SW 1271 (cell line): ENCODE data around the gene C19orf12.
A peak's percentile ranks its signal among the peaks of the same experiment; 100 is the strongest.
"Not testable (repeated sequence)": the region's sequence is repeated elsewhere in the genome, so short reads cannot be mapped to it uniquely, and the experiment has no call there.

Experiments
- DNase-seq, 2 experiments: peaks; one replicate each; lab custom pipeline; 2025; lab: John Stamatoyannopoulos, UW

Gene C19orf12

DNA sequence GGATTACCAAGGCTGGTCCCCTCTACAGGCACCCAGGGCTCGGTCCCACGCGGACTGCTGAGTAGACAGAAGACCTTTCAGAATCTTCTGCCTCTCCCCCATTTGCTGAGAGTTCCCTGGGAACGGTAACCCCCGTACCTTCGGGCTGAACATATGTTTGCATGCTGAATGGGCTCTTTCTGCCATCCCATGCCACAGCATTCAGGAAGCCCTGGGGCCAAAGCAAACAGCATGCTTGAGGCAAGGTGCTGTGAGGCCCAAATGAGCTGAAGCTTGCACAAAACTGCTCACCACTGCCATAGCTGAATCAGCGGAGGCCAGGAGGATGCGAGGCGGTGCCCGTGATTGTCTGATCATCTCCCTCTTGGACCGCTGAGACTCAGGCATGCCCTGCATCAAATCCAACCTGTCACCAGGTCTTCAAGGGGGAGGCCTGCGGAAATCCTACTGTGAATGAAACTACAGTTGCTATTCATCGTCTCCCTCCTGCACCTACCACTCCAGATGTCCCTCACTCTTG is 16.3 kb upstream of the C19orf12 start:
- no peak for DNase-seq

DNA sequence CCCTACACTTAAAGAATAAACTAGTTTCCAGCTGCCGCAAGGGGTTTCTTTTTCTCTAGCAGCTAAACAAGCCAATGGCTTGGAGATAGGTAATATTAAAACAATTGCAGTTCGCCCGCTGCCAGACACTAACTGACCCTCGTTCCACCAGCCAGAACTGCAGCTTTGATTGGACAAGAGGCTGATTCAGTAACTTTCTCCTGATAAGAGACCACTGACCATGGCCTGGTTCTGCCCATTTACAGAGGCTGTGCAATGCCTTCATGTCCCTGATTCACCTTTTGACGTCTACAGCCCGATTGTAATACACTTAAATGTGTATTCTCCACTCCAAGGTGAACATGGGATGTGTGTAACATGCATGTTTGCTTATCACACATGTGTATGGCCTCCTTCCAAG is 12.8 kb upstream of the C19orf12 start:
- no peak for DNase-seq

DNA sequence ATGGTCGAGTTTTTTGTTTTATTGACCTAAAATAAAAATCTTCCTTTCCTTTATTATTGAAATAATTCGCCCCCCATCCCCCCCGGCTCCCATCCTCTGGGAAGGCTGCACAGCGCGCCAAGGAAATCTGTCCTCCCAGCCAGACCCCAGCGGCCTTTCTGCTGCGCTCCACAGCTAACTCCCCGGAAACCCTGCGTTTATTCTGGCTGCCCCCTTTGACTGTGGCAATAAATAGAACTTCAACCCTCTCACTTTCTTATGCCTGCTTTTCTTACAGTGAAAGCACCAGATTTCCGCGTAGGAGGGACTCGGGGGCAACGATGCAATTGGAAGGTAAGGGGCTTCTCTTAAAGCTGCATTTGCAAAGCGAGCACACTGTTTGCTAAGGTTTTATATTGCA is 9.7 kb upstream of the C19orf12 start:
- no peak for DNase-seq

DNA sequence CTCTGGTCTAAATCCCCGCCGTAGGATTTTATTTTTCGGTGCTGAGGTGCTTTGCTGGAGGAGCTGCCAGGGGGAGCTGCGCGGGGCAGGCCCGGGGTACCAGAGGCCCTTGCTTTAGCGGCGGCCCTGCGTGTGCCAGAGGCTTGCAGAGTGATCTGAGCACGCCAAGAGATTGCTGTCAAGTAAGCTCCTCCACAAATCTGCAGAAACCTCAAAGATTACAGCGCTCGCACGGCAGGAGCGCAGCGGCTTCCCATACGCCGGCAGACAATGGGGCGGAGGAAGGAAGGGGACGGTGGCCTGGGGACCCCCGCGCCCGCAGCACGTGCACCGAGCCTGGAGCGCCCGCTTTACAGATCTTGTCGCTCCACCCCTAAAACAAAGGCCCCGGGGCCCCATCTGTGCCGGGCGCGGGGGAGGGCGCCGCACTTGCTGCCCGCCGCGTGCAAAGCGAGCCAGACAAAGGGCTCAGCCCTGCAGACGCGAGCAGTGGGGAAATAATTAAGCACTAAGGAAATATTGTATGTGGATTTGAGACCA is 9.1 kb upstream of the C19orf12 start:
- DNase-seq: no peak

DNA sequence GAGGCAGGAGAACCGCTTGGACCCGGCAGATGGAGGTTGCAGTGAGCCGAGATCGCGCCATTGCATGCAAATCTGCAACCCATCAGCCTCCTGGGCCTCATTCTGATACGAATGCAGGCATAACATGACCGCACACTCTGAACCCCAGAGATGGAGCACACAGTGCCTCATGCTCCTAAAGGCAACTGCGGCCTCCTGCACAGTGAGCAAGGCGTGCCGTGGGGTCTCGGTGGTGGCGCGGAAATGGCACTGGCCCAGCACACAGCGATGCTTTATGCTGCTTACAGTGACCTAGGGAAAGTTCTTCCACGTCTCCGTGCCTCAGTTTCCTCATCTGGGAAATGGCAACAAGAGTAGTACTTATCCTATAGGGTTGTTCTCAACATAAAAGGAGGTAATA is 2.0 kb upstream of the C19orf12 start:
- no peak for DNase-seq

DNA sequence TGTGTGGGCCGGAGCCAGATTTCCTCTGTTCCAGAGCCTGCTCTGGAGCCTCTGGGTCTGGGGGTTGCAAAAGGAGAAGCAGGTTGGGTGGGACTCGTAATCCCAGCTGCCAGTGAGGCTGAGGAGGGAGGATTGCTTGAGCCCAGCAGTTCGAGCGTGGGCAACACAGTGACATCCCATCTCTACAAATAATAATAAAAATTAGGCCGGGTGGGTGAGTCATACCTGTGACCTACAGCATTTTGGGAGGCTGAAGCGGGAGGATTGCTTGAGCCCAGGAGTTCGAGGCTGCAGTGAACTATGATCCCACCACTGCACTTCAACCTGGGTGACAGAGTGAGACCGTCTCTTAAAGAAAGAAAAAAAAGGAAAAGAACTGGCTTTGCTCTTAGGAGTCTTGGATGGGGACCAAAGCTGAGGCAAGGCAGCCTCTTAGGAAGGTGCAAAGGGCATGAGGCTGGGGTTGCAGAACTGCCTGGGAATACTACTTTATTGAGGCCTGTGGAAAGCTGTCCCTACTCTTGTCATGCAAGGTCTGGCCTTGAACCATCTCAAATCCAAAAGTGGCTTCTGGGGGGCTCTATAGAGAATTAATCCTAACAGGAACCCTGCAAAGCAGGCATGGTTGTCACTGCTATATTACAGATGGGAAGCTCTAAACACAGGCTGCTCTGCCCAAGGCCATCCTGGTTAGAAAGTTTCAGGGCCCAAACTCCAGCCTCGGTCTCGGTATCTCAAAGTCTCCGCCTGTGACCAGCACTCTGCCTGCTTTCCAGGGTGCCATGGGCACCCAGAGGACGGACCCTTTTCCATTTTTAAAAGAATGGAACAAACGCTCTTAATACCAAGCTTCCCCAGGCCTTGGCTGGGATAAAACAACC is 880 bp upstream of the C19orf12 start:
- DNase-seq: peak in 1 of 2 experiments; percentile 40

DNA sequence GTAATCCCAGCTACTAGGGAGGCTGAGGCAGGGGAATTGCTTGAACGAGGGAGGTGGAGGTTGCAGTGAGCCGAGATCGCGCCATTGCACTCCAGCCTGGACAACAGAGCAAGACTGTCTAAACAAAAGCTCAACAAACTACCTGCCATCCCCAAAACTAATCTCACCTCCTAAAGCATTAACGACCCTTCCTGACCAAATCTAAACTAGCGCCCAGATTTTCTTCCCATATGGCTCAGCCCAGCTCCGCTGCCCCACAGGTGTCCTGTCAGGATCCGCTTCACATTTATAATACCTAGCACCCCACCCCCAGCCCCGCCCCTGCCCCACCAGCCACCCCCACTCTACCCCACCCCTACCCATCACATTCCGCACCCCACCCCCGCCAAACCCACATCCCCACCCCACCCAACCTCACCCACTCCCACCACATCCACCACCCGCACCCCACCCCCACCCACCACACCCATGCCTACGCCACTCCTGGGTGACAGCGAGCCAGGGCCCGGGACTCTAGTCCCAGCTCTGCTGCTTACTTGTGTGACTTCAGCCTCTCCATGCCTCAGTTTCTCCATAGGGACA is 599 bp downstream of the C19orf12 start:
- no peak for DNase-seq

DNA sequence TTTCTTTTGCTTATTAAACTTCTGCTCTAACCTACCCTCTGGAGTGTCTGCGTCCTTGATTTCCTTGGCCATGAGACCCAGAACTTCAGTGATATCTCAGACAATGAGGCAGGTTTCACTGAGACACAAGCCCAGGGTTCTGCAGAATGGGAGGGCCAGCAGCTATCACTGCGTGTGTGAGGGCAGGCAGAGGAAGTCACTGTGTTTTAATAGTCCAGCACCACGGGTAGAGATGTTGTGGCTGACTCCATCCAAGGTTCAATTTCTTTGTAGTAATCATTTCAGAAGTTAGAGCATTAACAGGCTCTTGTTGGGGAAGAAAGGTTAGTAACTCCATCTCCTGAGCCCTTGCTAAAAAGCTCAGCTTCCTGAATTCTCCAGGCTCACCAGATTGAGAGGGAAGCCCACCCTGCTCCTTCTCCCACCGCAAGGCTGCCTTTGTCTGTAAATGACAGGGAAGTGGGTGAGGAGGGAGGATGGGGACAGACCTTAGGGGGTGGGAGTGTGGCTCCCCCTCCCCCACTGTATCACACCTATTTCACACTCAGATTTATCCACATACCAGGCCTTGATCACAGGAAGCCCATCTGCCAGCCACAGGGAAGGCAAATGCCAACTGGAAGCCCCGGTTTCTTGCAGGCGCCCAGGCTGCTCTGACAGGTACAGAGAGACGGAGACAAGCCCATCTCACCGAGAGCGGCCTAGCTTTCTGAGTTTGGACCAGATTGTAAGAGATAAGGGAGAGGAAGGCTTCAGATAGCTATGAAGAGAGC is 2.1 kb downstream of the C19orf12 start:
- no peak for DNase-seq

DNA sequence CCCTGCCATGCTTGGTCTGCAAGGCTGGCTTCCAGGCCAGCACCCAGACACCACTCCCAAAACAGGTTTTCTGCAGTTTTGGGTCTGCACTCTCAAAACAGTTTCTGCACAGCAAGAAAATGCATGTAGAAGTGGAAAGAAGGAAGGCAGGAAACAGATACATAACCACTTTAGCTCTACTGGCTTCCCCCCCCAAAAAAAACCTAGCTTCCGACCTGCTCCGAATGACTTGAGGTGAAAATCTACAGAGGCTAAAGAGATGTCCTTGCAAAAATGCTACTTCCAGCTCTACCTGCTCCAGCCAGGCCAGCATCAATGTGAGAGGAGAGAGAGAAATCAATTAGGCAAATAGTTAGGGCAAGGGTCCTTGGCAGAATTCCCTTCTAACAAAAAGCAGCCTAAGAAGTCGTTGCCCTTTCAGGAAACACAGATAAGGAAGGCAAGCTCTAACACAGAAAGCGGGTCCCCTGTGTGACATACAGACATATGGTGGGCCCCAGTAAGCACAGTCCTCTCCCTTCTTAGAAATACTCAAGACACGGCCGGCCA is 3.4 kb downstream of the C19orf12 start:
- no peak for DNase-seq

DNA sequence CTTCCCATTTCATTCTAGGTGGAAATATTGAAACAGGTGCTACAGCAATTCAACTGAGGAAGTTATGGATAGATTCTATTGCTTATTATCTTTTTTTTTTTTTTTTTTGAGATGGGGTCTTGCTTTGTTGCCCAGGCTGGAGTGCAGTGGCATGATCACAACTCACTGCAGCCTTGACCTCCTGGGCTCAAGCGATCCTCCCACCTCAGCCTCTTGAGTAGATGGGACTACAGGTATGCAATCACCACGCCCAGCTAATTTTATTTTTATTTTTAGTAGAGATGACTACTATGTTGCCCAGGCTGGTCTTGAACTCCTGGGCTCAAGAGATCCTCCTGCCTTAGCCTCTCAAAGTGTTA is 5.6 kb downstream of the C19orf12 start:
- not testable (repeated sequence) for DNase-seq

DNA sequence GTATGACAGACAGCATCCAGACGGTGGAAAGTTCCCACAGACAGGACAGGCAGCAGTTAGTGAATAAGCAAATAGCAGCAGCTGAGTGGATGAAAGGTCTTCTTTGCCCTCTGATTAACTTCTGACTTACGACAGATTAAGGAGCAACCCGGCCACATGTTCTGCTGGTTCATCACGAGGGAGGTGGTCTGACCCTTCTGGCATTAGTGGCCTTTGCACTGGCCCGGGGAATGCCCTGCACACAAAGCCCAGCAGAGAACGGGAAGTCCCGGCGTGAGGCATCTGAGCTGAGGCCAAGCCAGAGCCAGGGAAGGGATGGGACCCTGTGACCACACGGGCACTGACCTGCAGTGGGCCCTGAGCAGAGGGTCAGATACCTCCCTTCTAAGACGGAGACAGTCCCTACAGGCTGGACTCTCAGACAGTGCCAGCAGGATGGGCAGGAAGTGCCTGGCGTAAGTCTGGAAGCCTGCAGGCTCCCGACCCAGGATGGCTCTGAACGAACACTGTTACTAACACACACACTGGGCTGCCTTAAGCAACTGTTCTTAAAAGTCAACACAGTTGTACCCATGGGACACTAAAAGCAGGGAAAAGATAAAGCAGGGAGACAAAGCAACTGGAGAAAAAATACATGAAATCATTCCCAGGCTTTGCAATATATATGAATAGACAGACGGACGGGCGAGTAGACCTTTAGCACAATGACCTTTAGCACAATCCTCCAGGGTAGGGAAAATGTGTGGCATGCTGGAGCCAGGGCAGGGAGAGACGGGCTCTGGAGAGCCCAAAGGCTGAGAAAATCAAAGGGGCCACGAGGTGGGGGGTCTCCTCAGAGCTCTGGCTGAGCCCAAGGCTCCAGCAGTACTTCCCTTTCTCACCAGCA is 6.3 kb downstream of the C19orf12 start:
- DNase-seq: no peak

DNA sequence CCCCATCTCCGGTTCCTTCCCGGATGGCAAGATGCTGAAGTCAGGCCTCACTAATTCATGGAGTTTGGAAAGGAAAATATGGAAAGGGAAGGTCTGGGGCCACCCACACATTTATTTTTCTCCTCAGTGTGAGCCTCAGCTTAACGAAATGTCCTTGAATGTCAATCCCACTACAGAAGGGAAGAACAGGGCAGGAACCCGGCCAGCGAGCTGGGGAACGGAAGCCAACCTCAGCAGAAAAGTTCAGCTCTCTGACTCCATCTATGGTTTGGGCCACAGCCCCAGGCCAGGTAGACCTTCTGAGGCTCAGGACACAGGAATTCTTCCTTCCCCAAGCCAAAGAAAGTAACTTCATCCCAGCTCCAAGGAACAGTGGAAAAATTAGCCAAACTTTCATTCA is 8.4 kb downstream of the C19orf12 start:
- no peak for DNase-seq

DNA sequence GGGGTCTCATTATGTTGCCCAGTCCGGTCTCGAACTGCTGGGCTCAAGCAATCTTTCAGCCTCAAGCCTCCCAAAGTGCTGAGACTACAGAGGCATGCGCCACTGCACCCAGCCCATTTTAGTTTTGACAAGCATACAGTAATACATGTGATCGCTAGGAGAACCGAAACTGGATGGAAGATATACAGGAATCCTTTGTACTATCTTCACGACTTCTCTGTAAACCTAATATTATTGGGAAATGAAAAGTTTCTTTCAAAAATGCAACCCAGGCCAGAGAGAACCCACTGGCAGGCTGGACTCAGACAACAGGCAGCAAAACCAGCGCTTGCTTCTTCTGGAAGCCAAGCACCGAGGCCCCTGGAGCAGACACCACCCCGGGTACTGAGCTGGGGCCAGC is 9.4 kb downstream of the C19orf12 start:
- DNase-seq: no peak

DNA sequence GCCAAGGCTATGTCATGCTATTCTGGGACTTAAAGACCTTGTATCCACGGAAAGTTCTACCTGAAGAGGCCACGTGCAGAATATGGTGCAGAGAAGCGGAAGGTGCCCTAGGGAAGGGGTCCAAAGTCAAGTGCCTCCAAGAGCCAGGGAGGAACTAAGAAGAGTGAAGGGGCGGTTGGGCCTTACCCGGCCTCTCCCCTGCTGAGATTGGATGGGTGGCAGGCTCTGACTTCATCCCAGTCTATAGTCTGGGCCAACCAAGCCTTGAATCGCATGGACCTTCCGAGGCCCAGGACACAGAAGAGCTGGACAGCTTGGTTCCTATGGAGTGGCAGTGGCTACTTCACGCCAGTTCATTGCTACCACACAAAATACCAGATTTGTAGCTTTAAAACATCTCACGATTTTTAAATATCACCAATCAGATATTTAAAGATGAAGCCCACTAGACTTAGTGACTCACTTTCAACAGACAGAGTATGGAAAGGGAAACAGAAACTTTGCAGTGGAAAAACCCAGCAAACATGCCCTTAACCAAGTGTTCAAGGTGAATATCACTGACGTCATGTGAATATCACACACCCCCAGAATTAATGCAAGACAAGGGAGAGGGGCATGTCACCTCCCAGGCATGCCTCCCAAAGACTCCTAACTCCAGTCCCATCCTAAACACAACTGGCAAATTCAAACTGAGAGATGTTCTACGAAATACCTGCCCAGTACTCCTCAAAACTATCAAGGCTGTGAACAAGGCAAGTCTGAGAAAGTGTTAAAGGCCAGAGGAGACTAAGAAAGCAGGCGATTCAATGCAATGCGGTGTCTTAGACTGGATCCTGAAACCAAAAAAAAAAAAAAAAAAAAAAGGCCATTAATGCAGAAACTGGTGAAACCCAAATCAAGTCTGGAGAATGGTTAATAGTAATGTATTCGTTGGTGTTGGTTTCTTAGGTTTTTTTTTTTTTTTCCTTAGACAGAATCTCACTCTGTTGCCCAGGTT is 10.2 kb downstream of the C19orf12 start:
- no peak for DNase-seq

DNA sequence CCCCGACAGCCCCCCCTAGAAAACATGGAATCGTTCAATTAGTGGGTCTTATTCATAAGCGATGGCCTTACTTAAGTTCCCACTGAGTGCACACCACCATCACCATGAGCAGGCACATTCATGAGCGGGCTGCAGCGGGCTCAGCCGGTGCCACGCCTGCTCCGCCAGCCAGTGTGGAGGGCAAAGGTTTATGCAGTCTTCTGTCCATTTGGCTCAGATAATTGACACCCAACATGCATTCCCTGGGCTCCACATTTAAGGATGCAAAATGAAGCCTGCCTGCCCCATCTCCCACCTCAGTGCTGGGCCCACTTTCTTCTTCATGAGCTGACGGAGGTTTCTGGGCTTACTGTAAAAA is 12.1 kb downstream of the C19orf12 start:
- DNase-seq: no peak

DNA sequence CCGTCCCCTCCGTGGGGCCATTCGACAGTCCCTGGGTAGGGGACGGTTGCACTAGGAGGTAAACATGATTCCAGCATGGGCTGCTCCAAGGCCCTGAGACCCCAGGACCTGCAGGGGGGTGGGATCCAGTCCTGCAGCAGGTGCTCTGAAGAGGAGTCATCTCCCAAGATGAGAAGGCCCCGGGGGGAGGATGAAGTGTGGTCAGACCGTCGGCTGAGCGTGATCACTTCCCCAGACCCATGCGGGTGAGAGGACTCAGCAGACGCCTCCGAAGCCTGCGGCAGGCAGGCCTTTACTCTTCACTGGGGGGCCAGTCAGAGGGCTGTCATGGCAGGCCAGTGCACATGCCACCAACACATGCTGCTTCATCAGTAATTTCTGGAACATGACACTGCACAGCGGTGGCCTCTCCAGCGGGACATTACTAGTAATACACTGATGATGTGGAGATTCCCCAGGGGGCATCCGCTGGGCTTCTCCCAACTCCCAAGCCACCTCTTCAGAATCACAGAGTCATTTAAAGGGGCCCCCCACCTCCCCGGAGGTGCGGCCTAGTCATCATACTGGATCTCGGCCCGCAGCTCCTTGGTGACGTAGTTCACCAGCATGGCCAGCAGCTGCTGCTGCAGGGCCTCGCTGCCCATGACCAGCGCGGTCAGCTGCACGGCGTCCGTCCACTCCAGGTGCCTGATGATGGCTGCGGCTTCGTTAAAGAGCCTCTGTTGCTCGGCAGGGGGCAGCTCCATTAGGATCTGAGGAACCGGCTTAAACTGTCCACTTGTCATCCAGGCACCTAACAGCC is 12.7 kb downstream of the C19orf12 start:
- DNase-seq: no peak

DNA sequence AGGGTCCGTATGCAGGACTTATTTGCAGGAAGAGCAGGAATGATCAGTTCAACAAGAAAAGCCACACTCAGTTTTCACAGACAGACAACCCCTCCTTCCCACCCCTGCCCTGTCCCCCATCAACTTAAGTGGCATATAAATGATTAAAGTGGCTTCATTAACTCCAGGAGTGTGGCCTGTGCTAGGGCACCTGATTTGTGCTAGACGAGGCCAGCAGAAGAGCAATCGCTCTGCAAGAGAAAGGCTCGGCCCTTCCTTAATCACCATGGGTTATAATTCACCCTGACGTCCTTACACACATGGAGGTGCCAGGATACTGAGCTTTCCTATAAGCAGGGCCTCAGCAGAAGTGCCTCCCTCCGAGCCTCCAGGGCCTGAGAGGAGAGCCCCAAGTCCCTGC is 14.6 kb downstream of the C19orf12 start:
- DNase-seq: no peak

DNA sequence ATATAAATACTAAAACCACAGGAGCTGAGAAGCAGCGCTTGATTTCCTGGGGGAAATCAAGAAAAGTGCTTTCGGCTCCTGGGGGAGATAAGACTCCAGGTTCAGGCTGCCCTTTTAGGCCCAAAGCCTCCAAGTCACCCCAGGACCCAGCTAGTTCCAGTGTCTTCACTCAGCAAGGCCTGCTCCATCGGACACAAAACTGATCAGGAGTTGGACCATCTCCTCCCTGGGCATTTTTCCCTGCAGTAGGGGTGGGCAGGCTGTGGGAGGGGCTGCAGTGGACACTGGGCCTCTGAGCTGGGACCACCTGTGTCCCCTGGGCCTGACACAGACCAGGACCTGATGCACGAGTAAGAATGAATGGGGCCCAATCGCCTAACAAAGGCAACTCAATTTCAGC is 15.2 kb downstream of the C19orf12 start:
- no peak for DNase-seq
